Left lung (tissue), 10 donors: ENCODE results near the gene HIGD1C. TPM values are rescaled to one million over a fixed set of nuclear protein-coding genes. Genes with fewer than 3 reads are reported as not detected.

Experiments
- ATAC-seq: fragments of 200-7000 bp; cut with Tn5 transposase; one replicate; pipeline ENCODE4 v1.9.1; 2020; ENCODE audit warnings: moderate library complexity
- DNase-seq, 4 donors: peaks; one replicate each; pipeline ENCODE4 v3.0.0-alpha.2; 2013 to 2020
- H3K27ac ChIP-seq, 2 donors: fragments of 200-600 bp; sonication (generic) in 1 of 2; one replicate each; pipeline versions ENCODE4 v1.5.0 to v1.8.0; 2020 to 2021
- H3K27me3 ChIP-seq, 2 donors: fragments of 200-600 bp; sonication (generic) in 1 of 2; one replicate each; pipeline versions ENCODE4 v1.5.0 to v1.8.0; 2020 to 2021
- H3K36me3 ChIP-seq, 2 donors: fragments of 200-600 bp; sonication (generic) in 1 of 2; one replicate each; pipeline versions ENCODE4 v1.5.0 to v1.8.0; 2020 to 2021
- H3K4me1 ChIP-seq, 2 donors: fragments of 200-600 bp; one replicate each; pipeline ENCODE4 v1.8.0; 2021
- H3K4me3 ChIP-seq, 2 donors: fragments of 200-600 bp; sonication (generic) in 1 of 2; one replicate each; pipeline versions ENCODE4 v1.5.0 to v1.8.0; 2020 to 2021; ENCODE audit warnings: mild to moderate bottlenecking in 1 of 2
- H3K9me3 ChIP-seq, 2 donors: fragments of 200-600 bp; sonication (generic) in 1 of 2; one replicate each; pipeline versions ENCODE4 v1.5.0 to v1.8.0; 2020 to 2021
- intact Hi-C, 2 donors: fragments of 100-400 bp; cut with DNase I; formaldehyde crosslinking; loops; one replicate each; pipeline versions ENCODE4 v1.11.2 to v1.14.2; 2022
- polyA plus RNA-seq, 6 donors: library from polyadenylated mRNA; unstranded; fragments of 120-200 nt; gene quantifications; one replicate each; pipeline ENCODE4 v1.2.1, GENCODE V29; 2013; ENCODE audit not compliant: insufficient read length in 6 of 6
- total RNA-seq, 2 donors: library from RNA; stranded (reverse); fragmentation: NEBNext Ultra II Directional; extraction: Animal tissue kit (Norgen Biotek cat#: 25700); gene quantifications; one replicate each; pipeline ENCODE4 v1.2.1, GENCODE V29; 2021
- TF ChIP-seq, protein P1 (sequence below), 2 donors: fragments of 200-600 bp; sonication (generic) in 1 of 2; IDR thresholded peaks; one replicate each; pipeline versions ENCODE4 v1.5.0 to v1.8.0; 2021; ENCODE audit warnings: antibody characterized with exemption in 2 of 2
- donor health status: DM: no; HTN: yes; CAD: no.
- donor health status: DM: no; HTN: no; CAD: no.

HIGD1C gene
- total and polyA plus RNA-seq, 8 donors = 0.53 to 0.94 (median 0.56) TPM; not detected in 3

DNA sequence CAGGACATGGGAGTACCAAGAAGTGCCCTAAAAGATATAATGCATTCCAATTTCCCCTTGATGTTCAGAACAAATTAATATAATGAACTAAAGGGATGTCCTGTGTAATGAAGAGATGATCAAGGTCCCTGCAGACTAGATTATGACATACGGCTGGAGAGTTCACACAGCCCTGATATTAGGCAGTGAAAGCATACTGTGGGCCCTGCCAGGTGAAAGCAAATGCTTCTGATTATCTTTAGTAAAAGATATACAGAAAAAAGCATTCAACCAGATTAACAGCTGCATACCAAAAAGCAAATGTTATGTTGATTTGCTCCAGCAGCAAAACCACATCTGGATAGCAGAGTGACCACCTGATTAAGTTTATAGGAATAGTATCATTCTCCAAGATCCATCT, 12.1 kb downstream of the HIGD1C start:
- Histone ChIP-seq H3K27me3 (no peaks in the 10 kb centered on the region), H3K36me3 (peaks cover 0 to 20% of the 10 kb centered on the region in 2 donors), H3K27ac (no peak overlapping the region), H3K4me3 (no peak overlapping the region), H3K9me3 (no peaks in the 10 kb centered on the region), H3K4me1 (no peaks in the 10 kb centered on the region)
- TF ChIP-seq, protein P1, sequence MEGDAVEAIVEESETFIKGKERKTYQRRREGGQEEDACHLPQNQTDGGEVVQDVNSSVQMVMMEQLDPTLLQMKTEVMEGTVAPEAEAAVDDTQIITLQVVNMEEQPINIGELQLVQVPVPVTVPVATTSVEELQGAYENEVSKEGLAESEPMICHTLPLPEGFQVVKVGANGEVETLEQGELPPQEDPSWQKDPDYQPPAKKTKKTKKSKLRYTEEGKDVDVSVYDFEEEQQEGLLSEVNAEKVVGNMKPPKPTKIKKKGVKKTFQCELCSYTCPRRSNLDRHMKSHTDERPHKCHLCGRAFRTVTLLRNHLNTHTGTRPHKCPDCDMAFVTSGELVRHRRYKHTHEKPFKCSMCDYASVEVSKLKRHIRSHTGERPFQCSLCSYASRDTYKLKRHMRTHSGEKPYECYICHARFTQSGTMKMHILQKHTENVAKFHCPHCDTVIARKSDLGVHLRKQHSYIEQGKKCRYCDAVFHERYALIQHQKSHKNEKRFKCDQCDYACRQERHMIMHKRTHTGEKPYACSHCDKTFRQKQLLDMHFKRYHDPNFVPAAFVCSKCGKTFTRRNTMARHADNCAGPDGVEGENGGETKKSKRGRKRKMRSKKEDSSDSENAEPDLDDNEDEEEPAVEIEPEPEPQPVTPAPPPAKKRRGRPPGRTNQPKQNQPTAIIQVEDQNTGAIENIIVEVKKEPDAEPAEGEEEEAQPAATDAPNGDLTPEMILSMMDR (IDR thresholded peaks at IDR 0.05) = no peak
- intact Hi-C loops = no loop called here
- DNase-seq (no peak), ATAC-seq (no peak)

DNA sequence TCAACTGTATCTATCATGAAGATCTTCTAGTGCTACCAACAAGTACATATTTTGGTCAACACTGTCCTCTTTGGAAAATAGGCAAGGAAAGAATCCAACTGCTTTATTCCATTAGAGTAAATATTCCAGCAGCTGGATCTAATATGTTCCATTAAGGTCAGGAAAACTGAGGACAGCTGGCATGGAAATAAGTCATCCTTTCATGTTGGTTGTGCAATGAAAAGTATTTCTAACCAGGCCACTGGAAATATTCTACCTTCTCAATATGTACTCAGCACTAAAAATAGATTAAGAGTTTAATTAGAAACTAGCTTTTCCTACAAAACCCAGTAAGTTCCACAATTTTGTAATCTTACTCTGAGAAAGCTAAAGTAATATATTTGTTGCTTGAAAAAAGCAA, 19.6 kb downstream of the HIGD1C start:
- no peaks in the 10 kb centered on the region for H3K4me1 ChIP-seq
- no peaks in the 10 kb centered on the region for H3K27me3 ChIP-seq
- H3K27ac ChIP-seq = no peak overlapping the region
- ATAC-seq (no peak), DNase-seq (no peak)
- peaks cover 0 to 53% of the 10 kb centered on the region in 2 donors for H3K36me3 ChIP-seq
- TF ChIP-seq, protein P1 (IDR thresholded peaks at IDR 0.05) = no peak
- H3K9me3 ChIP-seq = no peaks in the 10 kb centered on the region
- H3K4me3 ChIP-seq = no peak overlapping the region
- intact Hi-C loops = no loop called here

DNA sequence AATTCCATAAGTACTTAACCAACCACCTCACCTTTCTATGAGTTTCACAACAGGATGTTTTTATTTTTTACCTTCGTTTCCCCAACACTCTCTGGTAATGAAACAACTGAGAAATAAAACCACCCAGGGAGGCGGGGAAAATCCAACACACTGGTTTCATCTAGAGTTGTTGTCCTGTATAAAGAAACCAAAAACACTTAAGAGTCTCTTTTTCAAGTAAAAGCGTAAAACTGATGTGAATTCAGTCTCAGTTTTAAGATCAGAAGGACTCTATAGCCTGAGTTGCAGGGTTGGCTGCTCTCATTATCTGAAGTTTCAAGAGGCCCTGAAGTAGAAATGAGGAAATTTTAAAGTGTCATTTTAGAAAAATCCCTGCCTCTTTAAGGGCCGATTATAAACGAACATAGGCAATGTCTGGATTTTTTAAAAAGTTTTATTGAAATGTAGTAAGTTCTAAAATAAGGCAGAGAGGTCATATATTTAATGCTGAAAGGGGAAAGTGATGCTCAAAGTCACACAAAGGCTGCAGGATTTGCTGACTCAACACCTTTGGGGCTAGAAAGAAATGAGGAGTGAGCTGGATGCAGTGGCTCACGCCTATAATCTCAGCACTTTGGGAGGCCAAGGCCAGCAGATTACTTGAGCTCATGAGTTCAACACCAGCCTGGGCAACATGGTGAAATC, 27.2 kb downstream of the HIGD1C start:
- Histone ChIP-seq H3K36me3 (peaks cover 0 to 26% of the 10 kb centered on the region in 2 donors), H3K4me1 (no peaks in the 10 kb centered on the region), H3K4me3 (no peak overlapping the region), H3K9me3 (no peaks in the 10 kb centered on the region), H3K27me3 (no peaks in the 10 kb centered on the region), H3K27ac (peak overlapping the region in 1 of 2 donors; percentile 39)
- ATAC-seq = peak; percentile 76
- TF ChIP-seq, protein P1 (IDR thresholded peaks at IDR 0.05) = no peak
- DNase-seq = peak in 1 of 4 donors; percentile 24
- intact Hi-C loops = loop anchor here in 1 of 2 donors (10.0 kb wide), 1 partner anchor 145 kb away; no protein-coding TSS in a partner anchor

DNA sequence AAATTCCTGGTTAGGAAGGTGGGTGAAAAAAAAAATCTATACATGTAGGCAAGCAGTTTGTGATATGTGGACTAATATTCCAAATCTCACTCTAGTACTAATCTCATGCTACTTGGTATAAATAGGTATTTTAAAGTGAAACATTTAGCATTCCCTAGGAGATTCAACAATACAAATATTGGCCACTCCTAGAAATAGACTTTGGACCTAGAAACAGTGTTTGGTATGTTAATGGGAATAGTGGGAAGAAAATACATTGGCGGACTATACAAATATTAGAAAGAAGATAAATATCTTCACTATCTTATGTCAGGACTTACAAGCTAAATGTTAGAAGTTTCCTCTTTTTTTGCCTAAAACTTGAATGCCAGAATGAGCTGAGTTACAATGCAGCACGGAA, 28.2 kb downstream of the HIGD1C start:
- TF ChIP-seq, protein P1 (IDR thresholded peaks at IDR 0.05) = no peak
- Histone ChIP-seq H3K4me3 (no peak overlapping the region), H3K27me3 (no peaks in the 10 kb centered on the region), H3K27ac (no peak overlapping the region), H3K4me1 (peaks cover 9 to 10% of the 10 kb centered on the region in 2 donors), H3K9me3 (no peaks in the 10 kb centered on the region), H3K36me3 (peaks cover 0 to 26% of the 10 kb centered on the region in 2 donors)
- no peak for DNase-seq
- intact Hi-C loops = loop anchor here in 1 of 2 donors (10.0 kb wide), 1 partner anchor 146 kb away; no protein-coding TSS in a partner anchor
- ATAC-seq = no peak

DNA sequence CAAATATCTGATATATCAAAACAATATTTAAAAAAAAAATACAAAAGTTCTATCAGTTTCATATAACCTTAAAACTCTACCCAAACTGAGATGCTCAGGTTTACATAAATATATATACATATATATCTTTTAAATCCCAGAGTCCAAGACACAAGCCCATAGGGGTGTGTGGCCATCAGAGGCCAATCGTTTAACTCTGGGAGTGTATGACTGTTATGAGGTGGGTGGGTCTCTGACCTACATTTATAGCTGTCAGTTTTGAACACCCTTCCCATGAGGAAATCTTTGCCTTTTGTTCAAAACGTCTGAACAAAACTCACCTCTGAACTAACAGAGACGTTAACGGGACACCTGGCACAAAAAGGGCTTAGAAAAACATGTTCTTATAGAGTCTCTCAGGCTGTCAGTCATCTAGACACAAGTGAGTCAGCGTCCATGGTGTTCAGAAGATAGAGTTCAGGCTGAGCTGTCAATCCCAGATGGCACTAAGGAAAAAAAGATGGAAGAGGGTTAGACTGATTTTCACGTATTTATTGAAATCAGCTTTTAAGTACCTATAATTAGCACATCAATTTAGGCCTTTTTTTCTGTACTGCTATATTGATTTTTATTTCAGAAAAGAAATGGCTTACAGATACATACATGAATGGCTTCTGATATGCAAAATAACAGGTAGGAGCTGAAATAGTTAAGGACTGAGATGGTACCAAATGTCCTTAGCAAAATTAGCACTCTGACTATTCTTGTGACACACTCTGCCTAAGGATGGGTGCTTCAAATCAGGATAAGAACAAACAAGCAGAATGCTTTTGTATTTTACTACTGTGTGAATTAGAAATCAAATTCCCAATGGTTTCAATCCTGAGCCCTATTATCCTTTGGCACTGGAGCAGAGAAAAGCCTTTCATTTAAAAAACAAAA, 29.2 kb downstream of the HIGD1C start:
- H3K4me1 ChIP-seq = peaks cover 13 to 18% of the 10 kb centered on the region in 2 donors
- H3K9me3 ChIP-seq = no peaks in the 10 kb centered on the region
- no peak for ATAC-seq
- H3K36me3 ChIP-seq = peaks cover 0 to 30% of the 10 kb centered on the region in 2 donors
- TF ChIP-seq, protein P1 (IDR thresholded peaks at IDR 0.05) = no peak
- H3K27ac ChIP-seq = no peak overlapping the region
- no peaks in the 10 kb centered on the region for H3K27me3 ChIP-seq
- no peak for DNase-seq
- H3K4me3 ChIP-seq = no peak overlapping the region
- intact Hi-C loops = loop anchor here in 1 of 2 donors (10.0 kb wide), 1 partner anchor 147 kb away; no protein-coding TSS in a partner anchor
